ENCODE results near the gene DDB1.
A peak's percentile ranks its signal among the peaks of the same experiment; 100 is the strongest.

Gene DDB1

GRCh38 chr11:61297341-61297740 lies 35.6 kb downstream of the DDB1 start:
- no peak for DNase-seq (ENCODE audit: low spot score)

GRCh38 chr11:61295596-61295926 lies 37.3 kb downstream of the DDB1 start:
- no peak for DNase-seq (ENCODE audit: low spot score)

GRCh38 chr11:61294717-61295595 lies 37.9 kb downstream of the DDB1 start, which contains the start of gene VWCE:
Gene VWCE (minus strand): TSS chr11:61295316. CDS start chr11:61295037, 279 bp downstream.
- peak; percentile 69 for DNase-seq (ENCODE audit: low spot score)

- no peak for DNase-seq (ENCODE audit: low spot score)
Observed at GRCh38 chr11:61293867-61294716, 38.8 kb downstream of the DDB1 start.

- no peak for DNase-seq (ENCODE audit: low spot score)
Observed at GRCh38 chr11:61292356-61292755, 40.5 kb downstream of the DDB1 start.

GRCh38 chr11:61290905-61291690 lies 41.8 kb downstream of the DDB1 start:
- DNase-seq (ENCODE audit: low spot score), result no peak

GRCh38 chr11:61287338-61287977 lies 45.4 kb downstream of the DDB1 start:
- no peak for DNase-seq (ENCODE audit: low spot score)

- no peak for DNase-seq (ENCODE audit: low spot score)
Observed at GRCh38 chr11:61283613-61284012, 49.3 kb downstream of the DDB1 start.

- DNase-seq (ENCODE audit: low spot score), result no peak
Observed at GRCh38 chr11:61281581-61282250, 51.2 kb downstream of the DDB1 start.

GRCh38 chr11:61280883-61281580 lies 51.9 kb downstream of the DDB1 start:
- DNase-seq (ENCODE audit: low spot score), result no peak

- DNase-seq (ENCODE audit: low spot score), result no peak
Observed at GRCh38 chr11:61279934-61280659, 52.8 kb downstream of the DDB1 start.

- peak; percentile 58 for DNase-seq (ENCODE audit: low spot score)
Observed at GRCh38 chr11:61278001-61278470, 54.9 kb downstream of the DDB1 start.

GRCh38 chr11:61277186-61278000 lies 55.5 kb downstream of the DDB1 start:
- DNase-seq (ENCODE audit: low spot score), result no peak

- no peak for DNase-seq (ENCODE audit: low spot score)
Observed at GRCh38 chr11:61275191-61275590, 57.7 kb downstream of the DDB1 start.

GRCh38 chr11:61274084-61274483 lies 58.8 kb downstream of the DDB1 start:
- no peak for DNase-seq (ENCODE audit: low spot score)

GRCh38 chr11:61273178-61274078 lies 59.5 kb downstream of the DDB1 start:
- peak; percentile 68 for DNase-seq (ENCODE audit: low spot score)

GRCh38 chr11:61272731-61273130 lies 60.2 kb downstream of the DDB1 start:
- no peak for DNase-seq (ENCODE audit: low spot score)
